PC-3 (cell line): ENCODE data around the gene SPPL2C. TPM values are rescaled to one million over a fixed set of nuclear protein-coding genes. Genes with fewer than 3 reads are reported as not detected.

Experiments
- ATAC-seq: fragments of 200-7000 bp; cut with Tn5 transposase; 2 replicates; pipeline ENCODE4 v1.9.1; 2020; ENCODE audit warnings: mild to moderate bottlenecking, moderate library complexity
- BruUV-seq: library from RNA; stranded (reverse); fragments of 400-500 nt; replicated peaks from 2 replicates; lab custom pipeline; 2021; lab: Mats Ljungman, UMichigan
- CTCF ChIA-PET: fragments of 300-600 bp; sonication (Branson Sonifier 250); formaldehyde crosslinking; loops from one replicate; lab custom pipeline; 2022; ENCODE audit warnings: antibody characterized with exemption; lab: Charles Lee
- POLR2A ChIA-PET: fragments of 300-600 bp; sonication (Branson Sonifier 250); formaldehyde crosslinking; loops from one replicate; lab custom pipeline; 2022; ENCODE audit warnings: antibody characterized with exemption; ENCODE audit not compliant: unreplicated experiment; lab: Charles Lee
- DNase-seq: peaks from one replicate; pipeline ENCODE4 v3.0.0-alpha.2; 2015
- H2AFZ ChIP-seq: fragments of 300-600 bp; sonication (generic); 2 replicates; pipeline ENCODE4 v1.6.0; 2016; ENCODE audit warnings: antibody characterized with exemption, low read length
- H3F3A ChIP-seq: fragments of 300-600 bp; sonication (generic); one replicate; pipeline ENCODE4 v1.6.0; 2017; ENCODE audit warnings: antibody characterized with exemption, low read length, control low read depth, mild to moderate bottlenecking; ENCODE audit not compliant: unreplicated experiment
- H3K27ac ChIP-seq: fragments of 300-600 bp; sonication (generic); 2 replicates; pipeline ENCODE4 v1.5.1; 2016; ENCODE audit warnings: mild to moderate bottlenecking, low read length
- H3K27me3 ChIP-seq: fragments of 300-600 bp; sonication (generic); 2 replicates; pipeline ENCODE4 v1.6.1; 2016; ENCODE audit warnings: low read length, mixed read lengths
- H3K36me3 ChIP-seq: fragments of 300-600 bp; sonication (generic); 2 replicates; pipeline ENCODE4 v1.6.1; 2016; ENCODE audit warnings: low read depth, mixed run types, low read length, mixed read lengths
- H3K4me1 ChIP-seq: fragments of 300-600 bp; sonication (generic); 2 replicates; pipeline ENCODE4 v1.5.1; 2016; ENCODE audit warnings: low read length; ENCODE audit not compliant: insufficient read depth
- H3K4me2 ChIP-seq: fragments of 300-600 bp; sonication (generic); 2 replicates; pipeline ENCODE4 v1.6.0; 2016; ENCODE audit warnings: low read length
- H3K4me3 ChIP-seq: fragments of 300-600 bp; sonication (generic); 2 replicates; pipeline ENCODE4 v1.5.1; 2016; ENCODE audit warnings: mild to moderate bottlenecking, low read length, mixed read lengths
- H3K79me2 ChIP-seq: fragments of 300-600 bp; sonication (generic); 2 replicates; pipeline ENCODE4 v1.6.1; 2017; ENCODE audit warnings: low read length, mixed read lengths
- H3K9ac ChIP-seq: fragments of 300-600 bp; sonication (generic); 2 replicates; pipeline ENCODE4 v1.6.0; 2016; ENCODE audit warnings: mild to moderate bottlenecking, low read length
- H3K9me2 ChIP-seq: fragments of 300-600 bp; sonication (generic); replicated peaks from 2 replicates; pipeline ENCODE4 v1.6.1; 2016; ENCODE audit warnings: mixed run types, low read length, mixed read lengths
- H3K9me3 ChIP-seq: fragments of 300-600 bp; sonication (generic); 2 replicates; pipeline ENCODE4 v1.6.1; 2016; ENCODE audit warnings: low read length, mixed read lengths
- H4K20me1 ChIP-seq: fragments of 300-600 bp; sonication (generic); 2 replicates; pipeline ENCODE4 v1.6.1; 2016; ENCODE audit warnings: low read length, mixed read lengths
- EZH2 ChIP-seq: fragments of 300-600 bp; sonication (generic); IDR thresholded peaks from one replicate; pipeline ENCODE4 v1.6.1; 2017; ENCODE audit warnings: antibody characterized with exemption, mild to moderate bottlenecking, low read length; ENCODE audit not compliant: unreplicated experiment
- EZH2phosphoT487 ChIP-seq: fragments of 300-600 bp; sonication (generic); IDR thresholded peaks from 2 replicates; pipeline ENCODE4 v1.6.1; 2018; ENCODE audit warnings: mild to moderate bottlenecking, antibody characterized with exemption, low read length, borderline replicate concordance
- intact Hi-C: fragments of 100-400 bp; cut with micrococcal nuclease; formaldehyde crosslinking; loops from 2 replicates; pipeline ENCODE4 v1.9.0; 2023
- total RNA-seq: library from RNA; depleted of rRNA; stranded (reverse); fragments of >200 nt; gene quantifications from 2 replicates; pipeline ENCODE4 v1.2.3, GENCODE V29; 2014
- TF ChIP-seq, protein P1 (sequence below): fragments of 300-600 bp; sonication (generic); conservative IDR thresholded peaks from 2 replicates; pipeline ENCODE4 v1.5.1; 2017; ENCODE audit warnings: antibody characterized with exemption, low read depth, mild to moderate bottlenecking, low read length

SPPL2C gene
- total RNA-seq, 1 experiment from 2014 or later = not detected

DNA sequence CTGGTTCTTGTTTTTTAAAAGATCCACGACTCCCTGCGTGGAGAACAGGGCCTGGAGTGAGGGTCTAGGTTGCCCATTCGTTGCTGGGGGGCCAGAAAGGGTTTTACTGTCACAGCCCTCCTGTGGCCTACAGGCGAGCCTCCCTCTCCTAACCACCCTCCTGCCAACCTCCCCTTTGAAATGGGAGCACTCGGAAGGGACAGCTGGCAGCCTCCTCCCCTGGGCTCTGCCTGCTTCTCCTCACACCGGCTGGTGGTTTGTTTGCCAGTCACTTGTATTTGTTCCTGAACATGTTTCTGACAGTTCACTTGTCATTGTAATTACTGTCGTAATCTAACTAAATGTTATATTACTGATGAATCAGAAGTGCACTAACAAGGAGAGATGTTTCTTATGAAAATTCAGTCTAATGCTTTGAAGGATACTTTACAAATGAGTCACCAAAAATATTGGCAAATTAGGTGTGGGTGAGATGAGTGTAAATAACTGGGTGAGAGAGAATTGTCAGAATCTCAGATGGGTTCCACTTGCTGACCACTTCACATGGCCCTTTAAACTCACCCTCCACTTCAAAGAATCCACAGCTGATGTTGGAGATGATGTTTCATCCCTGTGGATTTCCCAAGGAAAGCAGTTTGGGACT lies 2.7 kb upstream of the SPPL2C start:
- H3K4me2 ChIP-seq = no peak overlapping the region
- no peaks in the 10 kb centered on the region for H3K9me3 ChIP-seq
- peak; percentile 39 for DNase-seq
- CTCF ChIA-PET = no interaction called here
- no peaks in the 10 kb centered on the region; the same call in 1 of the 2 replicates for H3K4me1 ChIP-seq
- no peak for TF ChIP-seq EZH2phosphoT487
- TF ChIP-seq, protein P1, sequence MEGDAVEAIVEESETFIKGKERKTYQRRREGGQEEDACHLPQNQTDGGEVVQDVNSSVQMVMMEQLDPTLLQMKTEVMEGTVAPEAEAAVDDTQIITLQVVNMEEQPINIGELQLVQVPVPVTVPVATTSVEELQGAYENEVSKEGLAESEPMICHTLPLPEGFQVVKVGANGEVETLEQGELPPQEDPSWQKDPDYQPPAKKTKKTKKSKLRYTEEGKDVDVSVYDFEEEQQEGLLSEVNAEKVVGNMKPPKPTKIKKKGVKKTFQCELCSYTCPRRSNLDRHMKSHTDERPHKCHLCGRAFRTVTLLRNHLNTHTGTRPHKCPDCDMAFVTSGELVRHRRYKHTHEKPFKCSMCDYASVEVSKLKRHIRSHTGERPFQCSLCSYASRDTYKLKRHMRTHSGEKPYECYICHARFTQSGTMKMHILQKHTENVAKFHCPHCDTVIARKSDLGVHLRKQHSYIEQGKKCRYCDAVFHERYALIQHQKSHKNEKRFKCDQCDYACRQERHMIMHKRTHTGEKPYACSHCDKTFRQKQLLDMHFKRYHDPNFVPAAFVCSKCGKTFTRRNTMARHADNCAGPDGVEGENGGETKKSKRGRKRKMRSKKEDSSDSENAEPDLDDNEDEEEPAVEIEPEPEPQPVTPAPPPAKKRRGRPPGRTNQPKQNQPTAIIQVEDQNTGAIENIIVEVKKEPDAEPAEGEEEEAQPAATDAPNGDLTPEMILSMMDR = no peak
- no peak for TF ChIP-seq EZH2
- no peaks in the 10 kb centered on the region for H3K9me2 ChIP-seq
- H3K27ac ChIP-seq = no peak overlapping the region
- BruUV-seq = no TSS peak
- no peaks in the 10 kb centered on the region for H3K79me2 ChIP-seq
- intact Hi-C loops = no loop called here
- no peak overlapping the region for H3K4me3 ChIP-seq
- H3K27me3 ChIP-seq = peaks cover 5% of the 10 kb centered on the region; the same call in 1 of the 2 replicates
- no peaks in the 10 kb centered on the region for H4K20me1 ChIP-seq
- ATAC-seq = peak; percentile 40
- H3K9ac ChIP-seq = no peak overlapping the region
- H2AFZ ChIP-seq = no peak overlapping the region
- POLR2A ChIA-PET = no interaction called here
- H3F3A ChIP-seq = no peaks in the 10 kb centered on the region
- H3K36me3 ChIP-seq = no peaks in the 10 kb centered on the region

DNA sequence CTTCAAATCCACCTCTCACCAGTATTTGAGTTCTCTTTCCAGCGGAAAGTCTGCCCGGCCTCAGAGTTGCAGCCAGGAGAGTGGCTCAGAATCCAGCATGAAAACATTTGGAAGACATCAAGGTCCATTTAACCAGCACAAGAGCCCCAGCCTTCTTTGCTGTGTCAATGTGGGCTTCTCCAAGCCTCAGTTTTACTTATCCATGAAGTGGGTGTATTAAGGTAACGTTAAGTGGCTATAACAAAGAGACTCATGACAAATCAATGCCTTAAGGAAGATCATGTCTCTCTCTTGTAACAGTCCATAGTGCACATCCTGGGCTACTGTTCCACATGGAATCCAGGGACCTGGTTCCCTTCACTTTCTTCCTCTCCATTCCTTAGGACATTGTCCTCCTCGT lies 959 bp upstream of the SPPL2C start:
- Histone ChIP-seq H3K4me3 (no peak overlapping the region), H3K4me1 (no peaks in the 10 kb centered on the region; the same call in 1 of the 2 replicates), H3K27ac (no peak overlapping the region), H4K20me1 (no peaks in the 10 kb centered on the region), H3K36me3 (no peaks in the 10 kb centered on the region), H3F3A (no peaks in the 10 kb centered on the region), H3K79me2 (no peaks in the 10 kb centered on the region), H3K4me2 (no peak overlapping the region), H3K9me3 (no peaks in the 10 kb centered on the region), H3K27me3 (no peaks in the 10 kb centered on the region; the same call in 1 of the 2 replicates), H3K9ac (no peak overlapping the region), H3K9me2 (no peaks in the 10 kb centered on the region), H2AFZ (no peak overlapping the region)
- BruUV-seq = no TSS peak
- CTCF ChIA-PET = no interaction called here
- ATAC-seq (no peak), DNase-seq (no peak)
- POLR2A ChIA-PET = no interaction called here
- intact Hi-C loops = no loop called here
- TF ChIP-seq, protein P1 = no peak
- TF ChIP-seq EZH2 (no peak), EZH2phosphoT487 (no peak)

DNA sequence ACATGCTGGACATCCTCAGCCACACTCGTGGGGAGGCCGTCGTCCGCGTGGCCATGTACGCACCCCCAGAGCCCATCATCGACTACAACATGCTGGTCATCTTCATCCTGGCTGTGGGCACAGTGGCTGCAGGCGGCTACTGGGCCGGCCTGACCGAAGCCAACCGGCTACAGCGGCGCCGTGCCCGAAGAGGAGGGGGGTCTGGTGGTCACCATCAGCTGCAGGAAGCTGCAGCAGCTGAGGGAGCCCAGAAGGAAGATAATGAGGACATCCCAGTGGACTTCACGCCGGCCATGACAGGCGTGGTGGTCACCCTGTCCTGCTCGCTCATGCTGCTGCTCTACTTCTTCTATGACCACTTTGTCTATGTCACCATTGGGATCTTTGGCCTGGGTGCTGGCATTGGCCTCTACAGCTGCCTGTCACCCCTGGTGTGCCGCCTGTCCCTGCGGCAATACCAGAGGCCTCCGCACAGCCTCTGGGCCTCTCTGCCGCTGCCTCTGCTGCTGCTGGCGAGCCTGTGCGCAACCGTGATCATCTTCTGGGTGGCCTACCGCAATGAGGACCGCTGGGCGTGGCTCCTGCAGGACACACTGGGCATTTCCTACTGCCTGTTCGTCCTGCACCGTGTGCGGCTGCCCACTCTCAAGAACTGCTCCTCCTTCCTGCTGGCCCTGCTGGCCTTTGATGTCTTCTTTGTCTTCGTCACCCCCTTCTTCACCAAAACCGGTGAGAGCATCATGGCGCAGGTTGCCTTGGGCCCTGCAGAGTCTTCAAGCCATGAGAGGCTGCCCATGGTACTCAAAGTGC lies 900 bp downstream of the SPPL2C start:
- H3F3A ChIP-seq = no peaks in the 10 kb centered on the region
- no peaks in the 10 kb centered on the region for H3K9me2 ChIP-seq
- no peaks in the 10 kb centered on the region for H3K9me3 ChIP-seq
- no TSS peak for BruUV-seq
- ChIA-PET CTCF (no interaction called here), POLR2A (no interaction called here)
- no peaks in the 10 kb centered on the region for H3K27me3 ChIP-seq
- intact Hi-C loops = no loop called here
- ATAC-seq (no peak), DNase-seq (no peak)
- H3K4me2 ChIP-seq = no peak overlapping the region
- no peak overlapping the region for H3K27ac ChIP-seq
- H3K36me3 ChIP-seq = no peaks in the 10 kb centered on the region
- H4K20me1 ChIP-seq = no peaks in the 10 kb centered on the region
- H3K4me1 ChIP-seq = no peaks in the 10 kb centered on the region; the same call in 1 of the 2 replicates
- TF ChIP-seq EZH2phosphoT487 = no peak
- no peak for TF ChIP-seq EZH2
- TF ChIP-seq, protein P1 = no peak
- H3K9ac ChIP-seq = no peak overlapping the region
- no peak overlapping the region for H2AFZ ChIP-seq
- no peak overlapping the region for H3K4me3 ChIP-seq
- H3K79me2 ChIP-seq = no peaks in the 10 kb centered on the region
